Tibial artery (tissue), 4 donors: ENCODE data around the gene LCP1.

Source experiments
- DNase-seq, 2 donors: peaks; one replicate each; pipeline ENCODE4 v3.0.0-alpha.2; 2019
- H3K27ac ChIP-seq, 2 donors: fragments of 200-600 bp; sonication (generic) in 1 of 2; 1 replicate in 1 of 2; 2 replicates in 1 of 2; pipeline ENCODE4 v1.5.1; 2018 to 2019; ENCODE audit warnings: mild to moderate bottlenecking in 1 of 2
- H3K27me3 ChIP-seq, 2 donors: fragments of 200-600 bp; sonication (generic) in 1 of 2; one replicate each; pipeline versions ENCODE4 v1.5.1 to v1.6.0; 2016 to 2019
- H3K36me3 ChIP-seq, 3 donors: fragments of 200-600 bp; sonication (generic) in 2 of 3; one replicate each; pipeline ENCODE4 v1.5.1; 2016 to 2019; ENCODE audit warnings: mild to moderate bottlenecking in 2 of 3
- H3K4me1 ChIP-seq, 4 donors: fragments of 200-600 bp; sonication (generic) in 2 of 4; 1 replicate in 3 of 4; 2 replicates in 1 of 4; pipeline ENCODE4 v1.5.1; 2016 to 2019
- H3K4me3 ChIP-seq, 2 donors: fragments of 200-600 bp; sonication (generic) in 1 of 2; 1 replicate in 1 of 2; 2 replicates in 1 of 2; pipeline ENCODE4 v1.5.1; 2018 to 2019; ENCODE audit warnings: mild to moderate bottlenecking in 2 of 2
- H3K9me3 ChIP-seq, 3 donors: fragments of 200-600 bp; sonication (generic) in 1 of 3; one replicate each; pipeline ENCODE4 v1.5.1; 2016 to 2019
- CTCF ChIP-seq, 2 experiments: fragments of 200-600 bp in 1 of 2; fragments of 450-650 bp in 1 of 2; IDR thresholded peaks; one replicate each; pipeline ENCODE4 v1.5.1; 2017 to 2019; ENCODE audit warnings: antibody characterized with exemption in 2 of 2, mild to moderate bottlenecking in 1 of 2, moderate library complexity in 1 of 2
- intact Hi-C: fragments of 100-400 bp; cut with DNase I; formaldehyde crosslinking; loops from one replicate; pipeline ENCODE4 v1.15.0; 2023; ENCODE audit warnings: low total_unique reads

LCP1 gene

GRCh38 chr13:46179969-46180763, 1.8 kb downstream of the LCP1 start:
- intact Hi-C loops: no loop called here
- no peak for TF ChIP-seq CTCF (IDR thresholded peaks at IDR 0.05)
- no peak for DNase-seq
- no peaks in the 10 kb centered on the region for H3K4me1 ChIP-seq
- no peaks in the 10 kb centered on the region for H3K27me3 ChIP-seq
- H3K9me3 ChIP-seq: no peaks in the 10 kb centered on the region
- no peaks in the 10 kb centered on the region for H3K36me3 ChIP-seq
- H3K27ac ChIP-seq: no peak overlapping the region
- peak overlapping the region in 1 of 2 donors; percentile 7 for H3K4me3 ChIP-seq

- no peaks in the 10 kb centered on the region for H3K9me3 ChIP-seq
- no peak for TF ChIP-seq CTCF (IDR thresholded peaks at IDR 0.05)
- H3K4me1 ChIP-seq: no peaks in the 10 kb centered on the region
- no peaks in the 10 kb centered on the region for H3K36me3 ChIP-seq
- no peak overlapping the region for H3K27ac ChIP-seq
- H3K27me3 ChIP-seq: no peaks in the 10 kb centered on the region
- no peak overlapping the region for H3K4me3 ChIP-seq
- DNase-seq: peak; percentile 70 to 73
- intact Hi-C loops: no loop called here
These were observed 2.5 kb downstream of the LCP1 start for GRCh38 chr13:46179491-46179908.

GRCh38 chr13:46178821-46179220, 3.2 kb downstream of the LCP1 start:
- no peak for DNase-seq
- H3K36me3 ChIP-seq: no peaks in the 10 kb centered on the region
- no peaks in the 10 kb centered on the region for H3K4me1 ChIP-seq
- H3K27ac ChIP-seq: no peak overlapping the region
- no peak overlapping the region for H3K4me3 ChIP-seq
- no peaks in the 10 kb centered on the region for H3K27me3 ChIP-seq
- intact Hi-C loops: no loop called here
- TF ChIP-seq CTCF (IDR thresholded peaks at IDR 0.05): no peak
- no peaks in the 10 kb centered on the region for H3K9me3 ChIP-seq

GRCh38 chr13:46178143-46178542, 3.8 kb downstream of the LCP1 start:
- Histone ChIP-seq H3K4me3 (no peak overlapping the region), H3K27ac (no peak overlapping the region), H3K36me3 (no peaks in the 10 kb centered on the region), H3K9me3 (no peaks in the 10 kb centered on the region), H3K27me3 (no peaks in the 10 kb centered on the region), H3K4me1 (no peaks in the 10 kb centered on the region)
- intact Hi-C loops: no loop called here
- no peak for TF ChIP-seq CTCF (IDR thresholded peaks at IDR 0.05)
- no peak for DNase-seq

- H3K27ac ChIP-seq: no peak overlapping the region
- no peaks in the 10 kb centered on the region for H3K27me3 ChIP-seq
- H3K4me3 ChIP-seq: no peak overlapping the region
- H3K4me1 ChIP-seq: no peaks in the 10 kb centered on the region
- H3K9me3 ChIP-seq: no peaks in the 10 kb centered on the region
- intact Hi-C loops: no loop called here
- no peaks in the 10 kb centered on the region for H3K36me3 ChIP-seq
- TF ChIP-seq CTCF (IDR thresholded peaks at IDR 0.05): no peak
- peak in 1 of 2 donors; percentile 31 for DNase-seq
These were observed 5.2 kb downstream of the LCP1 start for GRCh38 chr13:46176756-46177155.
